A549 treated with ZK216348 at 1 μM for 4 hours (cell line): ENCODE results near the gene SLC2A10. TPM values are rescaled to one million over a fixed set of nuclear protein-coding genes. Genes with fewer than 3 reads are reported as not detected.

Source experiments
- total RNA-seq: library from RNA; stranded (reverse); fragments of 200-300 nt; extraction: Qiagen RNA extraction; gene quantifications from 5 replicates; pipeline ENCODE4 v1.2.3, GENCODE V29; 2022; ENCODE audit warnings: low read depth

Gene SLC2A10
- not detected in 5 replicates for total RNA-seq

GRCh38 chr20:46709459-46710152 is at the start of gene SLC2A10:
TSS of gene SLC2A10 (plus strand) at chr20:46709649. CDS start at chr20:46709737, 88 bp downstream.

DNA sequence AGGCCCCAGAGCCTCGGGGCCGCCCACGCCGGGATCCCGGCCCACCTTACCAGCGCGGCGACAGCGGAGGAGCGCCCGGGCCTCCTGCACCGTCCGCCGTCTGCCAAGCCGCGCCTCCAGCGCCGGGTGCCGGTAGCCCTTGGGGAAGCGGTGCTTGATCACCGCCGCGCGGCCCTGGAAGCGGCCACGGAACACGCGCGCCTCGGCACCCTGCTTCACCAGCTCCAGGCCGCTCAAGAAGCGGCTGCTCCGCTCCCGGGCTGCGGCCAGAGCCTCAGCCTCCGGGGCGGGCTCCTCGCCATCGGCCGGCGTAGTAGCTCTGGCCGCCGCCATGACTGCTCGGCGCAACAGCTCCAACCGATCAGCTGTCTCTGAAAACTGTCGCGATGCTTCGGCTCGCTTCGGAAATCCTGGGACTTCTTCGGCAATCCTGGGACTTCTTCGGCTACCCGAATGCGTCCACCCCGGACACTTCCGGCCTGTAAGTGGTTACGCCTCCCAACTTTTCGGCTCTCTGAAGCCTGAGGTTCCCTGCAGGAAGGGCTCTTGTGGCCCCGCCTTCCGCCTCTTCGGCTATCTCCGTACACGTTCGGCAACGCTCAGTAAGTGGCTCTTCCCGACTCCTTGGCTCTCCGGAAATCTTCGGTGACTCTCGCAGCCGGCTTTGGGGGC is 20.2 kb upstream of the SLC2A10 start, which contains the start of gene TP53RK:
TP53RK (minus strand) TSS at position 363 of the 672 bp plus-strand sequence; CDS start at position 333, 30 bp downstream.

Other genes with a start within 250 kb of the SLC2A10 start
- not detected in 5 replicates for gene ZNF334, start 196.1 kb upstream of the SLC2A10 start, total RNA-seq
- gene OCSTAMP, start 159.0 kb upstream of the SLC2A10 start, total RNA-seq: not detected in 5 replicates
- gene SLC13A3, start 58.2 kb upstream of the SLC2A10 start, total RNA-seq: 0.21 TPM in 1 of 5 replicates, not detected in the others
- gene TP53RK, start 20.2 kb upstream of the SLC2A10 start, total RNA-seq: 11.9 to 14.1 TPM (median 13.4 TPM) in 5 replicates
- gene EYA2, start 185.2 kb downstream of the SLC2A10 start, total RNA-seq: 2.4 to 3.8 TPM (median 2.6 TPM) in 5 replicates